ENCODE results near the gene COL4A1.

COL4A1 gene

DNA sequence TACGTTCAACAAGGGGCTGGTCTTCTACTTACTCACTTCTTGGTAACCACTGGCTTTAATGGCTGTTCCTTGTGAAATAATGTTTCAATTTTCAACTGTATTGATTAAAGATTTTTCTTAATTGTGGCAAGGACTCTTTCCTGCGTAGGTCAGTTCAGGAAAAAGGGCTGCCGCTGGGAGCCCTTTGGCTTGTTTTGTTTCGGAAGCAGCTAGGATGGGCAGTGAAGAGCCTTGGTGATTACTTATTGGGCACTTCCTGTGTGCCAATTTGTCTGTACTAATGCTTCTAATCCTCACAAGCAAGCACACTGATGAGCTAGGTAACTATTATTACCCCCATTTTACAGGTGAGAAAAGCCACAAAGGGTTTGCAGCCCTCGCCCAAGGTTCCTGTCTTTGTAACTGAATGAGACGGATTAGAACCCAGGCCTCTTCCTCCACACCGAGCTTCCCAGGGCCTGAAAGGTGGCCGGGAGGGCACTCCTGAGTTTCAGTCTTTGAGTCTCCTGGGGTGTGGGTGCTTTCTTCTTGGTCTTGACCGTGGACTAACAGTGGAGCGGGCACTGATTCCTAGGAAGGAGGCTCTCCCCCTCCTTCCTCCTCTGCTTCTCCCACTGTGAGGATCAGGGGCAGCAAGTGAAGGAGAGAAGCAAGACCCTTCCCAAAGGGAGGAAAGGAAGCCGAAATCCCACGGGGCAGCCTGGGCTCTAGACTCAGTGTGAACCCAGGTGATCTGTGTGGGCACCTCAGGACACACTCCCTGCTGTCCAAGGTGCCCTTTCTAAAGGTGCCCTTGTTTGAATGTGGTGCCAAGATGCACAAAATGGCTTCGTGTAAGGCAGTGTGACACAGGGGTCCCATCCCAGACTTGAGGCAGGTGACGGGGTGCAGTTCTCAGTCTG lies 3.8 kb upstream of the COL4A1 start:
- H3K27ac Mint-ChIP-seq = no peak overlapping the region
- peaks cover 42% of the 10 kb centered on the region for H3K27me3 Mint-ChIP-seq
- no peaks in the 10 kb centered on the region for H3K9me3 Mint-ChIP-seq (ENCODE audit: low read depth)
- H3K36me3 Mint-ChIP-seq = no peaks in the 10 kb centered on the region
- peaks cover 13% of the 10 kb centered on the region for H3K4me1 Mint-ChIP-seq (ENCODE audit: low read depth)
- H3K4me3 Mint-ChIP-seq = no peak overlapping the region

DNA sequence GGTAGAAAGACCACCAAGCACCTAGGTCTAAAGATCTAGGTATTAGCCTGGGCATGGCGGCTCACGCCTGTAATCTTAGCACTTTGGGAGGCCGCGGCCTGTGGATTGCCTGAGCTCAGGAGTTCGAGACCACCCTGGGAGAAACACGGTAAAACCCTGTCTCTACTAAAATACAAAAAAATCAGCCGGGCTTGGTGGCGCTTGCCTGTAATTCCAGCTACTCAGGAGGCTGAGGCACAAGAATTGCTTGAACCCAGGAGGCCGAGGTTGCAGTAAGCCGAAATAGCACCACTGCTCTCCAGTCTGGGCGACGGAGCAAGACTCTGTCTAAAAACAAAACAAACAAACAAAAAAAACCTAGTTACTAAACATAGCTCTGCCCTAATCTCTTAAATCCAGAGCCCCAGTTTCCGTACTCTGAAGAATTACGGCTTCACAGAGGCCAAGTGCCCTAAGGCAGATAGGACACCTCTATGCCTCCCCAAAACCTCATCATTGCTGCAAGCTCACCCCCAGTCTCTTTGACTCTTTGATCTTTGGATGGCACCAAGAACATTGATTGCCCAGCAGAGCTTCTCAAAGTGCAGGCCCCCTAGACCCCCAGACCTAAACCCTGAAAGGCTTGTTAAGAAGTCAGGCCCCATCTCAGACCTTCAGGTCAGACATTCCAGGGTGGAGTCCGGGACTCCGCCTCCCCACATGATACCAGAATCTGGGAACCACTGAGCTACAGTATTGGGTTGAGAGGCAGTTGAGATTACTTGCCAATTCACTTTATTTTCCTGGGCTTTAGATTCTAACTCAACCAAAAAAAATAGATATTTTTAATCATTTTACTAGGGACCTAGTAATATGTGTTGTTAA lies 2.9 kb upstream of the COL4A1 start:
- H3K36me3 Mint-ChIP-seq = no peaks in the 10 kb centered on the region
- peaks cover 16% of the 10 kb centered on the region for H3K4me1 Mint-ChIP-seq (ENCODE audit: low read depth)
- H3K27ac Mint-ChIP-seq = no peak overlapping the region
- H3K4me3 Mint-ChIP-seq = no peak overlapping the region
- H3K9me3 Mint-ChIP-seq (ENCODE audit: low read depth) = no peaks in the 10 kb centered on the region
- peaks cover 45% of the 10 kb centered on the region for H3K27me3 Mint-ChIP-seq

DNA sequence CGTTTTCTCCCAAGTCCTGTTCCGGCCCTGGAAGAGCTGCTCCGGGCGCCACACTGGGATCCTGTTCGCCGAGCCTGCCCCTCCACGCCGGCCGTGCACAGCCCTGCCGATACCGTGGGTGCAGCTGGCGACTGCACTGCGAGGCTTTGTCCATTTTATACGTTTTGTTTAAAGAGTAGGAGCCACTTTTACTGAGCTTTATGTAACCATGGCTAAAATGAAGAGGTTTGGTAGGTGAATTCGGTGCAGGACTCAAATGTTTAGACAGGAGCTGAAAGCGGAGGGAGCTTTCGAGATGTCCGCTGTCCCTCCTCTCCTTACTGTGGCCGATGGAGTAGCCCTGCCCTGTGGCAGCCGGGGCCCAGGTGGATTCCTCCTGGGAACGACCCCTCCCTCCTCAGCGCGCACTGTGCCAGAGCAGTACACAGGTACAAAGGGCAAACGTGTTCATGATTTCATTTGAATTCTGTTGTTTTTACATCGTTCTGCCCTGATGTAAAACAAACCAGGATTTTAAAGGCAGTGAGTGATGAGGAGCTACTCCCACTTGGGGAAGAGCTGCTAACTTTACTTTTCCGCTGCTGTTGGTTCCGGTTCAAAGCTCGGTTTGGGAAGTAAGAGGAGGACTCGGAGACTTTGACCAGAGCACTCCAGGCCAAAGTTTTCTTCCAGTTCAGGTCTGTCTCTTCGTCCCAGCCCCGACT lies 1.9 kb upstream of the COL4A1 start:
- Mint-ChIP-seq H3K4me3 (no peak overlapping the region), H3K9me3 (ENCODE audit: low read depth) (no peaks in the 10 kb centered on the region), H3K36me3 (no peaks in the 10 kb centered on the region), H3K4me1 (ENCODE audit: low read depth) (peaks cover 16% of the 10 kb centered on the region), H3K27ac (no peak overlapping the region), H3K27me3 (peaks cover 49% of the 10 kb centered on the region)

DNA sequence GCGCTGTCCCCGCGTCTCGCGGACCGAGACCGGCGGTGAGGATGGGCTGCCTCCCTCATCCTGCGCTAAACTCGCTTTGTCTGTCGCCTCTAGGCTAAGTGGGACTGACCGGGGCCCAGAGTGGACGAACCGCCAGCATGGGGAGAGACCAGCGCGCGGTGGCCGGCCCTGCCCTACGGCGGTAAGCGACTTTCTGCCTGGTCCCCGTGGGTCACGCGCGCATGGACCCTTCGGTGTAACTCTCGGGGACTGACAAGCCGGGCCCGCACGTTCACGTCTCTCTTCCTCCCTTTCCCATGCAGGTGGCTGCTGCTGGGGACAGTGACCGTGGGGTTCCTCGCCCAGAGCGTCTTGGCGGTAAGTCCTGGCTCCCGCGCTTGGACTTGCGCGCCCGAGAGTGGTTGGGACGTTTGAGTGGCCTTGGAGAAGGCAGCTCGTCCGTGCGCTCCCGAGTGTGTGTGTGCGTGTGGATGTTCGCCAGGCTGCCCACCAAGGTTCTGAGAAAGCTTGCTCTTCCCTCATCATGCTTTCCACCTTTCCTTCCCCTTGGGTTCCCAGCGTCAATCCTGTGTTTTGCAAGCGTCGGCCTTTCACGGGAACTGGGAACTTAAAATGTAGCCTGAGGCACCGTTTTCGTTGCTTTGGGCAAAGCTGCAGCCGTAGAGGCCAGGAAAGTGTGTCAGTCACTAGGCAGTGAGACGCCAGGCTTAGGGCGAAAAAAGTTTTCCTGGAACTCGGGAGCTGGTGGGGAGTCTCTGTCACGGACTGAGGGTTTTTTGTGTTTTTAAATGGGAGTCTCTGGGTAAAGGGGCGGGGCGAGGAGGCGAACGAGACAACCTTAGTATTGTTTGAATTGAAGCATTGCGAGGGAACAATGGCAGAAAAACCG lies 1.1 kb upstream of the COL4A1 start:
- peaks cover 16% of the 10 kb centered on the region for H3K4me1 Mint-ChIP-seq (ENCODE audit: low read depth)
- H3K9me3 Mint-ChIP-seq (ENCODE audit: low read depth) = no peaks in the 10 kb centered on the region
- H3K36me3 Mint-ChIP-seq = no peaks in the 10 kb centered on the region
- H3K4me3 Mint-ChIP-seq = no peak overlapping the region
- H3K27me3 Mint-ChIP-seq = peaks cover 51% of the 10 kb centered on the region
- H3K27ac Mint-ChIP-seq = no peak overlapping the region

DNA sequence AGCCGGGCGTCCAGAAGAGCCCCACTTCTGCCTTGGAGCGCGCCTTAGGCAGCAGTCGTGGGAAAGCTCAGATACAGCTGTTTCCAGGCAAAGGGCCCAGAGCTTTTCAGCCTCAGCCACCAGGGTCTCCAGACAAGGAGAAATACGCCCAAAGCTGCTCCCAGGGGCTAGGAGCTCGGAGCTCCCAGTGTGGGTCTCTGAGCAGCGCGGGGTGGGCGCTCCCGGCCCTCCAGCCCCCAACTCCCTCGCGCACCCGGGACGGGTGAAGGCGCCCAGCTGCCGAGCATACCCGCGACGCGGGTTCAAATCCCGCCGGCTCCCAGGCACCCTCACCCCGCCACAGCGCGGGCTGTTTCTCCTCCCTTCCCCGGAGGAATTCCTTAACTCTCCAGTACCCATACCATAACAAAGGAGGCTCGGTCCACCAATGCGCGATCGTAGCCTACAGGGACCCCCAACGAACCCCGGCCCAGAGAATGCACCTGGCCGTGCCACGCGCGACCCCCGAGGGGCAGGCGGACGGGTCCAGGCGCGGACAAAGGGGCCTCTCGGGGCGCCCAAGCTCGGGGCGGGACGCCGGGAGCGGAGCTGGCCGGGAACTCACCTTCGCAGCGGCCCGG lies 507 bp downstream of the COL4A1 start:
- Mint-ChIP-seq H3K36me3 (no peaks in the 10 kb centered on the region), H3K4me1 (ENCODE audit: low read depth) (peaks cover 16% of the 10 kb centered on the region), H3K27ac (no peak overlapping the region), H3K27me3 (peaks cover 51% of the 10 kb centered on the region), H3K9me3 (ENCODE audit: low read depth) (no peaks in the 10 kb centered on the region), H3K4me3 (no peak overlapping the region)

DNA sequence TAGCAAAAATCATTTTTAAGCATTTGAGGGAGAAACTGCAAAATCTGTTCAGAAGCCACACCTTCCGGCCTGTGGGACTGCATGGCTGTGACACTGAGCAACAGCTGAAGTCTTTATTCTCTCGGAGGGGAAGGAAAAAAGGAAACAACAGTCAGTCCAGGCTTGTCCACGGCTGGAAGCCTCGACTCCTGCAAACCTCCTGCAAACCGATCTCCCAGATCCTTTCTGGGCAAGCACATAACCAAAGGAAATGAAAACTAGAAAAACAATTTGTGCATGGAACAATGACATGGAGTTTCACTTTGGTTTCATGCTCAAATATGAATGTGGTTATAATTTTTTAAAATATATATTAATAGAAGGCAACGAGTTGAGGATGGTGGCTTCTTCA lies 1.0 kb downstream of the COL4A1 start:
- no peak overlapping the region for H3K27ac Mint-ChIP-seq
- H3K36me3 Mint-ChIP-seq = no peaks in the 10 kb centered on the region
- peaks cover 51% of the 10 kb centered on the region for H3K27me3 Mint-ChIP-seq
- peaks cover 16% of the 10 kb centered on the region for H3K4me1 Mint-ChIP-seq (ENCODE audit: low read depth)
- H3K4me3 Mint-ChIP-seq = no peak overlapping the region
- no peaks in the 10 kb centered on the region for H3K9me3 Mint-ChIP-seq (ENCODE audit: low read depth)

DNA sequence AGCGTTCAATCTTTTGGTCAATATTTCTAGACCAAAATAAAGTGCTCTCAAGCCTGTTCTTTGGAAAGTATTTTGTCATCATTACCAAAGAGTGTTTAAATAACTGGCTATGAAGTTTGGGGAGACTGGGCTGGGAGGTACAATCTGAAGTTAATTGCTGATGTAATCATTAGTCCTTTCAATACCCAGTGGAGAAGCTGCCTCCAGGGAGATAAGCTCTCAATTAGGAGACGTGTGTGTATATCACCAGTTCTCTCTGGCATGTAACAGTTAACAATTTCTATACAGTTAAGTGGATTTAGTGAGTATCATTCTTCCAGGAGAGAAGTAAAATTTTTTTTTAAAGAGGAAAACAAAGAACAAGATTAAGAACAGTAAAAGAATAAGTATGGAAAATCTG lies 1.4 kb downstream of the COL4A1 start:
- Mint-ChIP-seq H3K27me3 (peaks cover 52% of the 10 kb centered on the region), H3K27ac (no peak overlapping the region), H3K36me3 (no peaks in the 10 kb centered on the region), H3K4me1 (ENCODE audit: low read depth) (peaks cover 16% of the 10 kb centered on the region), H3K4me3 (no peak overlapping the region), H3K9me3 (ENCODE audit: low read depth) (no peaks in the 10 kb centered on the region)

DNA sequence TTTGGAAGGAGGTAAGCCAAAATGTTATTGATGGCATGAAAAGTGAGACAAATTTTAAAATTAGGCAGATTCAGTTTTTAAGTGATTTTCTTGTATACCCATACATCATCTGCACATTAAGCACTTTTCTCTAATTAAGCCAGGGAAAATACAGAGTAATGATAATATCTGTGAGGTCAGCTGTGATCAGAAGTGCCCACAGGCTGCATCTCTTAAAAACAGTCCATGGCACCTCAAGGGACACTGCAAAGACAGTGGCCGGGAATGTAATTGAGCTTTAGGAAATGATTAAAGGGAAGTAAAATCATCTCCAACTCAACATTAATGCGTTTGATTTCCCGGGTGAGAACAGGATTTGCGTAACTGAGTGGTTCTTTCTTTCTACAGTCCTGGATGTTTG lies 2.0 kb downstream of the COL4A1 start:
- no peak overlapping the region for H3K4me3 Mint-ChIP-seq
- no peaks in the 10 kb centered on the region for H3K9me3 Mint-ChIP-seq (ENCODE audit: low read depth)
- H3K27me3 Mint-ChIP-seq = peaks cover 52% of the 10 kb centered on the region
- peaks cover 16% of the 10 kb centered on the region for H3K4me1 Mint-ChIP-seq (ENCODE audit: low read depth)
- H3K27ac Mint-ChIP-seq = no peak overlapping the region
- no peaks in the 10 kb centered on the region for H3K36me3 Mint-ChIP-seq

DNA sequence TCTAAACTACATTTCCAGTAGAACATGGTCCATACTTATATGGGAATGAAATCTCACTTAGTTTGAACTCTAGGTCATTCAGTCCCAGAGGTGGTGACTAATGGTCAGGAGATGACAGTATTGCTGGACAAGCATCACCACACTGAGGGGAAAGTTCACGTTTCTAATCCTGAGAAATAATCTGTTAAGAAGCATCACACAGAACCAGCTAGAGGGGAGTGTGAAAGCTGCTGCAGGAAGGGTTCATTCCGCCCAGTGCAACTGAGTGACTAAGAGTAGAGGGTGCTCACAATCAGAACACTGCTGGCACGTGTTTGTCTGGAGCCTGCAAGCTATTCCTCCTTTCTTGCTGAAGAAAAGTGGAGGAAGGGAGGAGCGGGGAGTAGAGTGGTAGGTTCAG lies 2.7 kb downstream of the COL4A1 start:
- no peak overlapping the region for H3K27ac Mint-ChIP-seq
- H3K4me1 Mint-ChIP-seq (ENCODE audit: low read depth) = peaks cover 16% of the 10 kb centered on the region
- peaks cover 54% of the 10 kb centered on the region for H3K27me3 Mint-ChIP-seq
- H3K9me3 Mint-ChIP-seq (ENCODE audit: low read depth) = no peaks in the 10 kb centered on the region
- H3K4me3 Mint-ChIP-seq = no peak overlapping the region
- no peaks in the 10 kb centered on the region for H3K36me3 Mint-ChIP-seq

DNA sequence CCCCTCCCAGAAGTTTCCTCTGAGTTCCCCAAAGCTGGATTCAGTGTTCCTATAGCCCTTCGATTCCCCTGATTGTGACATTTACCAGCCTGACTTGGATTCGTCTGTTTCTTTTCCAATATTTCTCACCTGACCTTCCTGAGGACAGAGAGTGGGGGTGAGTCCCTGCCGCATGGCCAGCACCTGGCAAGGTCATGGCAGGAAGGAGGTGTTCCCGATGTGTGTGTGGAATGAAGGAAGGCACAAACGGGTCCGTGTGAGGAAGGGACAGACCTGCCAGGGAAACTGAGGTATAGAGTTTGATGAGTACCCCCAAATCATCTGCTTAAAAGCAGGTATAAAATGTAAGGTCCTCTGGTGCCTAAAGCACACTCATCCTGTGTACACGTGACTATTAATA lies 3.3 kb downstream of the COL4A1 start:
- peaks cover 49% of the 10 kb centered on the region for H3K27me3 Mint-ChIP-seq
- no peak overlapping the region for H3K27ac Mint-ChIP-seq
- peaks cover 11% of the 10 kb centered on the region for H3K4me1 Mint-ChIP-seq (ENCODE audit: low read depth)
- no peaks in the 10 kb centered on the region for H3K36me3 Mint-ChIP-seq
- no peak overlapping the region for H3K4me3 Mint-ChIP-seq
- H3K9me3 Mint-ChIP-seq (ENCODE audit: low read depth) = no peaks in the 10 kb centered on the region

DNA sequence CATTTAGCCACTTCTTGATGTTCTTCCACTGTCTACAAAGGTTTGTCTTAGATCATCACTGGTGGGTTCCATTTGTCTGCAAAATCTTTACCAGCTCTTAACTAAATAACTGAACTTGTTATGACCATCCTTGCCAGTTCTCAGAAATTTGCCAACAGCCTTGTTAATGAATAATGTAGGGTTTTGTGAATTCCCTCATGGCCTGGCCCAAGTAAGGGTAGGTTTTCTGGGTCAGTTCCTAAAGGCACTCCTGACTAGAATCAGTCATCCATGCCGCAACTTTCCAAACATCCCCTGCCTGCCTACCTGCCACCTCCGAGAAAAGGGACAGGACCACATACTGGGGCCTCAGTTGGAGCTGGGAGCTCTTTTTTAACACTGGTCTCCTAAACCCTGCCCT lies 4.0 kb downstream of the COL4A1 start:
- Mint-ChIP-seq H3K27ac (no peak overlapping the region), H3K36me3 (no peaks in the 10 kb centered on the region), H3K27me3 (peaks cover 42% of the 10 kb centered on the region), H3K4me1 (ENCODE audit: low read depth) (peaks cover 5% of the 10 kb centered on the region), H3K9me3 (ENCODE audit: low read depth) (no peaks in the 10 kb centered on the region), H3K4me3 (no peak overlapping the region)

DNA sequence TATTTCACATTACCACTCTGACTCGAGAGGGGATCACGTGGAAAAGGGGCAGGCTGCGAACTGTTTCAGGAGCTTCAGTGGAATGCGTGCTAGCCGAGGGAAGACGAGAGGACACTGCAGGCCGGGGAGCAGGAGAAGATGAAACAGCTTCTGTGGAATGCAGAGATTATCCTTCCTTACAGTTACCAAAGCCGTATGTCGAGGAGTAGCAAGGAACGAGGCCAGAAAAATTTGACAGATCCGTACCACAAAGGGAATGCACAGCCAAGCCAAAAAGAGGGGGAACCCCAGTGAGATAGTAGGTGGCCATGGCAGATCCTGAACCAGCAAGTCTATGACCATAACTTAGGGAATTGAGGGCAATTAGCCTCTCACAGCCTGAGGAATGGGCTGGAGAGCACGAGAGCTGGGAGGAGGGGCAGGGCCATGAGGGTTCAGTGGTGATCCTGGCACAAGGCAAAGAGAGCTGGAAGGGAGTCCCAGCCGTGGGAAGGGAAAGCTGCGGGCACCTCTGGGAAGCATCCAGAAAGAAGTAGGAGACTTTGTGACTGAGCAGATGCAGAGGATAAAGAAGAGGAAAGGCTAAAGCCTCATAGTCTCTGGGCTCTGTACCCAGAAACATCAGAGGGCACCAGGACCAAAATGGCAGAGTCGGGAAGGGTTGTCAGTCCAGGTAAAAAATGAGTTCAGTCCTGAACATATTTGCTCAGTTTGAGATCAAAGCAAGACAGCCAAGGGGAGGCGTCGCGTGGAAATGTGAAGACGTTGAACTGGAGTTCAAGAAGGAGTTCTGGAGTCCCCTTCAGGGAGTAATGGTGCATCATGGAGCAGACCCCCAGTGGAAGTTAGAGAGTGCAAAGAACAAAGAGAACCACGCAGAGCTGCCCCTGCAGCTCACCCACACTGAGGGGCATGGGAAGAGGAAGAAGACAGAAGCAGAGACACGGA lies 5.1 kb downstream of the COL4A1 start:
- Mint-ChIP-seq H3K36me3 (no peaks in the 10 kb centered on the region), H3K9me3 (ENCODE audit: low read depth) (no peaks in the 10 kb centered on the region), H3K27ac (no peak overlapping the region), H3K27me3 (peaks cover 47% of the 10 kb centered on the region), H3K4me3 (no peak overlapping the region), H3K4me1 (ENCODE audit: low read depth) (peaks cover 4% of the 10 kb centered on the region)

DNA sequence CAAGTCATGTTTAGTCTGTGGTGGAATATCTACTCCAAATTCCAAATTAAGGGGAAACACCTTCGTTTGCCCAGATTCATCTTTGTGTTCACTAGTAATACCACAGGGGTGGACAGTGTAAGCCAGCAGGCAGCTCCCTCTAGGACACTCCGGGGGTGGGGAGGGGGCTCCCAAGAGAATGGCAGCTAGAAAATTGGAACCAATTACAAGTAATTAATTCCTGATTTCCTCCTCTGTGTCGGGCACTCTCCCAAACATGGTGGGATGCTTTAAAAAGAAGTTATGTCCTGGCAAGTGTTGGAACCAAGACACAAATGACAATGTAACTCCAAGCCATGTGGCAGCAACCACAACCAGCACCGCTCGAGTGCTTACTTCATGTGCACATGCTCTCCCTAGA lies 5.9 kb downstream of the COL4A1 start:
- H3K4me1 Mint-ChIP-seq (ENCODE audit: low read depth) = peaks cover 4% of the 10 kb centered on the region
- H3K27ac Mint-ChIP-seq = no peak overlapping the region
- H3K4me3 Mint-ChIP-seq = no peak overlapping the region
- peaks cover 47% of the 10 kb centered on the region for H3K27me3 Mint-ChIP-seq
- no peaks in the 10 kb centered on the region for H3K36me3 Mint-ChIP-seq
- H3K9me3 Mint-ChIP-seq (ENCODE audit: low read depth) = no peaks in the 10 kb centered on the region
